Heart left ventricle (tissue), 16 donors: ENCODE data around the gene EMC9. TPM values are rescaled to one million over a fixed set of nuclear protein-coding genes. Genes with fewer than 3 reads are reported as not detected.

Experiments used
- ATAC-seq, 4 donors: fragments of 200-7000 bp; cut with Tn5 transposase; one replicate each; pipeline ENCODE4 v1.9.1; 2020 to 2022; ENCODE audit warnings: moderate library complexity in 4 of 4, mild to moderate bottlenecking in 3 of 4, moderate number of reproducible peaks in 1 of 4
- DNase-seq, 5 donors: peaks; one replicate each; pipeline ENCODE4 v3.0.0-alpha.2; 2020
- H3K27ac ChIP-seq, 12 donors: fragments of 200-600 bp; sonication (generic) in 4 of 12; one replicate each; pipeline versions ENCODE4 v1.5.0 to v1.8.0; 2016 to 2022; ENCODE audit warnings: mild to moderate bottlenecking in 2 of 12
- H3K27me3 ChIP-seq, 9 donors: fragments of 200-600 bp; sonication (generic) in 2 of 9; one replicate each; pipeline versions ENCODE4 v1.5.1 to v1.8.0; 2016 to 2022; ENCODE audit warnings: mild to moderate bottlenecking in 3 of 9
- H3K36me3 ChIP-seq, 9 donors: fragments of 200-600 bp; sonication (generic) in 2 of 9; one replicate each; pipeline versions ENCODE4 v1.5.0 to v1.8.0; 2018 to 2022; ENCODE audit warnings: mild to moderate bottlenecking in 2 of 9
- H3K4me1 ChIP-seq, 12 donors: fragments of 200-600 bp; sonication (generic) in 4 of 12; one replicate each; pipeline versions ENCODE4 v1.5.0 to v1.8.0; 2016 to 2022; ENCODE audit warnings: mild to moderate bottlenecking in 3 of 12
- H3K4me3 ChIP-seq, 12 donors: fragments of 200-600 bp; sonication (generic) in 4 of 12; one replicate each; pipeline versions ENCODE4 v1.5.0 to v1.8.0; 2017 to 2022; ENCODE audit warnings: mild to moderate bottlenecking in 9 of 12, moderate library complexity in 4 of 12
- H3K9me3 ChIP-seq, 12 donors: fragments of 200-600 bp; sonication (generic) in 4 of 12; one replicate each; pipeline versions ENCODE4 v1.5.0 to v1.8.0; 2016 to 2022; ENCODE audit warnings: mild to moderate bottlenecking in 1 of 12
- POLR2A ChIP-seq, 2 donors: fragments of 450-650 bp; IDR thresholded peaks; one replicate each; pipeline ENCODE4 v1.6.1; 2017; ENCODE audit warnings: antibody characterized with exemption in 2 of 2, mild to moderate bottlenecking in 2 of 2, moderate library complexity in 2 of 2
- WGBS, 4 donors: extraction: QIAGEN DNeasy Blood & Tissue Kit in 2 of 4; methylation state at CpG; one replicate each; pipeline versions ENCODE4 v1.1.5 to v1.1.7; 2013 to 2018; 5-methylcytosine and 5-hydroxymethylcytosine counted together
- intact Hi-C, 10 donors: fragments of 100-400 bp; cut with DNase I; formaldehyde crosslinking; loops; one replicate each; pipeline versions ENCODE4 v1.11.1 to v1.14.2; 2022
- polyA plus RNA-seq, 2 donors: library from polyadenylated mRNA; stranded (reverse); fragments of 200-250 nt; gene quantifications; one replicate each; pipeline ENCODE4 v1.2.3, GENCODE V29; 2013
- total RNA-seq, 9 donors: library from RNA; depleted of rRNA in 2 of 9; stranded (reverse); fragments of >200 nt in 2 of 9; fragmentation: NEBNext Ultra II Directional in 3 of 9; extraction: Animal tissue kit (Norgen Biotek cat#: 25700) in 3 of 9; gene quantifications; one replicate each; pipeline versions ENCODE4 v1.1.0 to v1.2.4, GENCODE V29; 2016 to 2023
- TF ChIP-seq, protein P1 (sequence below), 12 donors: fragments of 200-600 bp; sonication (generic) in 4 of 12; IDR thresholded peaks; one replicate each; pipeline versions ENCODE4 v1.5.0 to v1.8.0; 2018 to 2022; ENCODE audit warnings: antibody characterized with exemption in 12 of 12, mild to moderate bottlenecking in 5 of 12
- donor health status: ischemic (EF 13 %, LVEDD 7.1; RV severe dilation, severe dysfunction).
- donor health status: healthy with polysubstance abuse.
- donor health status: DM: no; HTN: yes; CAD: no.
- donor health status: DM: no; HTN: no; CAD: no.
- donor health status: ischemic (EF 25% LVEDD 6.9; RV normal size, moderate dysfunction).
- donor health status: ischemic (EF 25% LVEDD 5.7; RV mildly dilated, moderate dysfunction).
- donor health status: healthy.
- donor health status: DM: yes; HTN: yes; CAD: no.
- donor health status: ischemic (EF 35%, LVEDD 5.7; RV mildly dilated, moderate dysfunction).
- donor health status: nonischemic (EF 11% LVEDD 7.7; RV severe dilation, severe dysfunction).
- donor health status: DM: yes; HTN: yes; CAD: no.
- donor health status: PGD.
- donor health status: ischemic (EF 29% LVEDD 5.4; RV normal size, mild dysfunction).
- donor health status: nonischemic (EF 23%, LVEDD 6.1; RV moderate dilation, normal function).

Gene EMC9
- total and polyA plus RNA-seq, 11 donors = 9.6 to 30.6 (median 15.2) TPM

DNA sequence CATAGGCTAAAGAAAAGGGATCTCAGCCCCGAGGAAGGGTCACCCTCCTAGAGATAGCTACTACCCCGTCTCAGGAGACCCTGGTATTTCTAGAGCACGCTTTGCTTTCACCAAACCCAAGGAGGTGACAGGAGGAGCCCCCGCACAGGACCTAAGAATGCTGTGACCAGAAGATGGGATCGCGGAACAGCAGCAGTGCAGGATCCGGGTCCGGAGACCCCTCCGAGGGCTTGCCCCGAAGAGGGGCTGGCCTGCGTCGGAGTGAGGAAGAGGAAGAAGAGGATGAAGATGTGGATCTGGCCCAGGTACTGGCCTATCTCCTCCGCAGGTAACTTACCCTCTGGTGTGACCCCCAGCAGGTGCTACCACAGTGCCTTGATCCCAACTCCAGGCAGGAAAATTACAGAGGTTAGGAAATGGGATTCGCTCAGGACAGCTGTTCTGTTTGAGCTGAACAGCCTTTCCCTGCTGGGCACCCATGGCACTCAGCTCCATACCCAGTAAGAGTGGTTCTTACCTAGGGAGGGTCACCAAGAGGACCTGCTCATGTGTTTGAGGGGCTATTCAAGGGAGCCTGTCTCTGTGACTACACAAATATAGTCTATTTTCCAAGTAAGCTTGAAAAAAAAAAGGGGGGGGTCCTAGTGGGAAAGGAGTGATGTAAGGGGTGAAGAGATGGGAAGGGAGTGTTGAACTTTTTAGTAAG, 25.8 kb downstream of the EMC9 start:
- Histone ChIP-seq H3K9me3 (no peaks in the 10 kb centered on the region), H3K4me1 (peaks cover 0 to 28% (median 18%) of the 10 kb centered on the region in 12 donors), H3K4me3 (peak overlapping the region; percentile 48 to 79 (median 71)), H3K27me3 (no peaks in the 10 kb centered on the region), H3K36me3 (peaks cover 0 to 44% (median 38%) of the 10 kb centered on the region in 9 donors), H3K27ac (peak overlapping the region in 11 of 12 donors; percentile 44 to 100 (median 97))
- ATAC-seq = peak in 1 of 4 donors; percentile 0
- no peak for DNase-seq
- WGBS, 4 donors = 1 to 6% (median 3%) methylated on average over 12 to 14 of the region's 14 CpGs
- TF ChIP-seq, protein P1, sequence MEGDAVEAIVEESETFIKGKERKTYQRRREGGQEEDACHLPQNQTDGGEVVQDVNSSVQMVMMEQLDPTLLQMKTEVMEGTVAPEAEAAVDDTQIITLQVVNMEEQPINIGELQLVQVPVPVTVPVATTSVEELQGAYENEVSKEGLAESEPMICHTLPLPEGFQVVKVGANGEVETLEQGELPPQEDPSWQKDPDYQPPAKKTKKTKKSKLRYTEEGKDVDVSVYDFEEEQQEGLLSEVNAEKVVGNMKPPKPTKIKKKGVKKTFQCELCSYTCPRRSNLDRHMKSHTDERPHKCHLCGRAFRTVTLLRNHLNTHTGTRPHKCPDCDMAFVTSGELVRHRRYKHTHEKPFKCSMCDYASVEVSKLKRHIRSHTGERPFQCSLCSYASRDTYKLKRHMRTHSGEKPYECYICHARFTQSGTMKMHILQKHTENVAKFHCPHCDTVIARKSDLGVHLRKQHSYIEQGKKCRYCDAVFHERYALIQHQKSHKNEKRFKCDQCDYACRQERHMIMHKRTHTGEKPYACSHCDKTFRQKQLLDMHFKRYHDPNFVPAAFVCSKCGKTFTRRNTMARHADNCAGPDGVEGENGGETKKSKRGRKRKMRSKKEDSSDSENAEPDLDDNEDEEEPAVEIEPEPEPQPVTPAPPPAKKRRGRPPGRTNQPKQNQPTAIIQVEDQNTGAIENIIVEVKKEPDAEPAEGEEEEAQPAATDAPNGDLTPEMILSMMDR (IDR thresholded peaks at IDR 0.05) = no peak
- TF ChIP-seq POLR2A (IDR thresholded peaks at IDR 0.05) = no peak
- intact Hi-C loops = loop anchor here in 3 of 10 donors (2.0 kb wide), 4 partner anchors 15 to 73 kb away; partner anchors contain the start of genes EMC9 (in 2 of the 3), FITM1 (in 1 of the 3), IPO4 (in 1 of the 3) and IRF9 (in 1 of the 3)

DNA sequence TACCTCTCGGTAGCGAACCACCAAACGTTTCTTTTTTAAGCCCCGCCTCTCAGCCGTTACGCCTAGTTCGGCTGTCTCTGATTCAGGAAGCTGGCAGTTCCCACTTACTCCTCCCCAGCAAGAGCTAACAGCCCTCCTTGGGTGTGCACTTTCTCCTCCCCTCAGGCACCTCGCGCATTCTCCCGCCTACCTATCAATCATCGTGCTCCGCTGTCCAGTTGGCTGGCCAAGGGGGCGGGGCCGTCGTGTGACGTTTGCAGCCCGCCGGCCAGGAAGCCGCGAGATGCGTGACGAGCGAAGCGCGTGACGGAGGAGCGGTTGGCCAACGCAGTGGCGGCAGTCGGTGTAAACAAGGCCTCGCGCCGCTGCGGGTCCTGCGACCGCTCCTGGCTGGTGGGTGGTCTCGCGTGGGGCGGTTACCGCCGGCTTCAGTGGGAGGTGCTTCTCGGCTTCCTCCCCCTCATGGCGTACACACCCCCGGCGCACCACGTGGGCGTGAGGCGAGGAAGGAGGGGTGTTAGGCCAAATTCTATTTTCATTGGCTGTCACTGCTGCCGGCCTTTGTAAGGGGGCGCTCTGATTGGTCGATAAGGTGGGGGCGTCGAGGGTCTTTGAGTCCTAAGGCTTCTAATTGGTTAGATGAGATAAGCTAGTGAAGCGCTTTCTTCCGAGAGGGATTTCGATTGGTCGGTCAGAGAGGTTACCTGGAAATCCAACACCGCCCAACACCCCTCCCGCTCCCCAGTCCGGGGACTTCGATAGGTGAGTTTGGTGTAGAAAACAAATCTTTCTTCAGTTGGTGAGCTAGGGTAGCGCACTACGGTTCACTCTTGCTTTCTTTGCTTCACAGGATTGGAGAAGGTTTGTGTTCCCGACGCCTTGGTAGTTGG, 26.6 kb downstream of the EMC9 start, which contains the start of the genes DCAF11 and NRL:
Gene DCAF11, plus strand, starts transcription at position 246 of the 890 bp plus-strand sequence. CDS start 818 bp downstream, outside the sequence.
Gene NRL, minus strand, starts transcription at position 418 of the 890 bp plus-strand sequence. CDS start 32,101 bp downstream, outside the sequence.
- Histone ChIP-seq H3K4me1 (peaks cover 0 to 31% (median 18%) of the 10 kb centered on the region in 12 donors), H3K27ac (peak within 1 kb of the TSS; percentile 95 to 100 (median 97)), H3K27me3 (no peaks in the 10 kb centered on the region), H3K9me3 (no peaks in the 10 kb centered on the region), H3K36me3 (peaks cover 0 to 36% (median 30%) of the 10 kb centered on the region in 9 donors), H3K4me3 (peak within 1 kb of the TSS; percentile 48 to 79 (median 71))
- ATAC-seq = peak; percentile 93 to 95 (median 94)
- intact Hi-C loops = loop anchor here in 5 of 10 donors (1.0 to 5.0 kb wide), 8 partner anchors 16 to 74 kb away; partner anchors contain the start of genes IRF9 (in 3 of the 5), EMC9 (in 2 of the 5), PSME2 (in 2 of the 5) and FITM1 (in 1 of the 5)
- 0% methylated on average over 44 to 65 of the region's 65 CpGs for WGBS, 4 donors
- TF ChIP-seq POLR2A (IDR thresholded peaks at IDR 0.05) = peak in 1 of 2 donors; percentile 9
- TF ChIP-seq, protein P1 (IDR thresholded peaks at IDR 0.05) = peak in 2 of 12 donors; percentile 22 to 36
- DNase-seq = peak; percentile 99

DNA sequence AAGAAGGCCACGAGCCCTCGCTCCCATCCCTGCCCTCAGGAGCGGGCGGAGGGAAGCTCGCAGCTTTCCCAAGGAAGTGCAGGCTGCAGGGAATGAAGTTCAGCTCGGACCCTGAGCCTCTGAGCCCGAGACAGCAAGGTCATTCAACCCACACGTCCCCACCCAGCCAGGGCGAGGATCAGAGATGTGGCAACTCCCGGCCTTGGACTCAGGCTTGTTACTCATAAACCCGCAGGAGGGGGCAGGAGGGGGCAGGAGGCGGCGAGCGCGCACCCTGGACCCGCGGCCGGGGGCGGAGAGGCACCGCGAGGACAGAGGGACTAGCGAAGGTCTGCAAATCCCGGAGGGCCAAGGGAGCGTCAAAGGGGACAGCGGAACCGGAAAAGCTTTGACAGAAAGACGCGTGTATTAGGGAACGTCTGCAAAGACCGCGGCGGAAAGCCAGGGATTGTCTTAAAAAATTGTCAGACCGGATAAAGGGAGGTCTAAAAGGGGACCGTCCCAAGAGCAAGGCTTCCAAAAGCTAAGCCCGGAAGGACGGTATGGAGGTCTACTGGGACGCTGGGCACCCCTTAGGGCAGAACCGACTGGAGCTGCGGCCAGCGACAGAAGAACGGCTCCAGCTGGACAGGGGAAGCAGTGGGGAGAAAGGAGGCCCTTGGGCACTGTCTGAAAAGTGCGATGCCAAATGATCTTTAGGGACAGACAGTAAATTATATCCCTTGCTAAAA, 27.4 kb downstream of the EMC9 start:
- Histone ChIP-seq H3K27ac (peak overlapping the region; percentile 95 to 100 (median 97)), H3K4me3 (peak overlapping the region; percentile 48 to 79 (median 71)), H3K27me3 (no peaks in the 10 kb centered on the region), H3K36me3 (peaks cover 0 to 28% (median 22%) of the 10 kb centered on the region in 9 donors), H3K9me3 (no peaks in the 10 kb centered on the region), H3K4me1 (peaks cover 0 to 33% (median 20%) of the 10 kb centered on the region in 12 donors)
- WGBS, 4 donors = 0 to 1% (median 1%) methylated on average over 39 to 42 of the region's 42 CpGs
- DNase-seq (peak; percentile 89 to 92 (median 90)), ATAC-seq (peak; percentile 45 to 64 (median 59))
- intact Hi-C loops = loop anchor here in 5 of 10 donors (1.0 to 5.0 kb wide), 8 partner anchors 17 to 75 kb away; partner anchors contain the start of genes IRF9 (in 3 of the 5), EMC9 (in 2 of the 5), PSME2 (in 2 of the 5) and FITM1 (in 1 of the 5)
- TF ChIP-seq, protein P1 (IDR thresholded peaks at IDR 0.05) = peak in 1 of 12 donors; percentile 5
- TF ChIP-seq POLR2A (IDR thresholded peaks at IDR 0.05) = peak in 1 of 2 donors; percentile 59
